Gastroesophageal sphincter (tissue), 3 donors: ENCODE results near the gene S100A9.

ENCODE experiments used
- EP300 ChIP-seq: sonication (generic); formaldehyde crosslinking; IDR thresholded peaks from one replicate; pipeline ENCODE4 v1.6.1; 2017; ENCODE audit warnings: antibody characterized with exemption, mild to moderate bottlenecking
- POLR2AphosphoS5 ChIP-seq: sonication (generic); formaldehyde crosslinking; IDR thresholded peaks from one replicate; pipeline ENCODE4 v1.6.1; 2017; ENCODE audit warnings: antibody characterized with exemption
- TF ChIP-seq, protein P1 (sequence below), 4 experiments: fragments of 200-600 bp in 2 of 4; fragments of 450-650 bp in 2 of 4; sonication (generic) in 1 of 4; IDR thresholded peaks; one replicate each; pipeline ENCODE4 v1.5.1; 2017 to 2019; ENCODE audit warnings: antibody characterized with exemption in 4 of 4, mild to moderate bottlenecking in 2 of 4, moderate library complexity in 2 of 4

DNA sequence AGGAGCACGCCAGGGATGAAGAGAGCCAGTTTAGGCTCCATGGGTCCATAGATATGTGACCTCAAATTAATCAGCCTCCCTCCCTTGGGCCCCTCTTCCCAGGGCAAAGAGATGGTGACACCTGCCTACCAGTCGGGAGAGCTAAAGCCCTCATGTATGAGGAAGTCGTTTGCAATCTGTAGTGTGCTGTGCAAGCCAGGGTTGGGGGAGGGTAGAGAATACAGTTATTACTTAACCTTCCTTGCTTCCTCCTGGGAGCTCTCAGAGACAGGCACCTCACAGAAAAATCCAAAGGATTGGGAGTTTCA lies 13.0 kb upstream of the S100A9 start:
- TF ChIP-seq, protein P1, sequence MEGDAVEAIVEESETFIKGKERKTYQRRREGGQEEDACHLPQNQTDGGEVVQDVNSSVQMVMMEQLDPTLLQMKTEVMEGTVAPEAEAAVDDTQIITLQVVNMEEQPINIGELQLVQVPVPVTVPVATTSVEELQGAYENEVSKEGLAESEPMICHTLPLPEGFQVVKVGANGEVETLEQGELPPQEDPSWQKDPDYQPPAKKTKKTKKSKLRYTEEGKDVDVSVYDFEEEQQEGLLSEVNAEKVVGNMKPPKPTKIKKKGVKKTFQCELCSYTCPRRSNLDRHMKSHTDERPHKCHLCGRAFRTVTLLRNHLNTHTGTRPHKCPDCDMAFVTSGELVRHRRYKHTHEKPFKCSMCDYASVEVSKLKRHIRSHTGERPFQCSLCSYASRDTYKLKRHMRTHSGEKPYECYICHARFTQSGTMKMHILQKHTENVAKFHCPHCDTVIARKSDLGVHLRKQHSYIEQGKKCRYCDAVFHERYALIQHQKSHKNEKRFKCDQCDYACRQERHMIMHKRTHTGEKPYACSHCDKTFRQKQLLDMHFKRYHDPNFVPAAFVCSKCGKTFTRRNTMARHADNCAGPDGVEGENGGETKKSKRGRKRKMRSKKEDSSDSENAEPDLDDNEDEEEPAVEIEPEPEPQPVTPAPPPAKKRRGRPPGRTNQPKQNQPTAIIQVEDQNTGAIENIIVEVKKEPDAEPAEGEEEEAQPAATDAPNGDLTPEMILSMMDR (IDR thresholded peaks at IDR 0.05) = no peak
- TF ChIP-seq POLR2AphosphoS5 (no peak), EP300 (no peak)
